ENCODE measurements around the gene LPAR5. TPM values are rescaled to one million over a fixed set of nuclear protein-coding genes. Genes with fewer than 3 reads are reported as not detected.

Gene LPAR5
- total RNA-seq, 1 experiment from 2014 or later: 0.22 TPM

- Histone ChIP-seq H3K4me2 (ENCODE audit: insufficient read depth, insufficient read length, low read length) (no peak overlapping the region), H2BK5ac (ENCODE audit: insufficient read length, low read length) (no peak overlapping the region), H3K4ac (ENCODE audit: low read depth, low read length) (no peak overlapping the region), H4K20me1 (ENCODE audit: control insufficient read depth, insufficient read depth, insufficient read length) (no peaks in the 10 kb centered on the region), H3K79me1 (ENCODE audit: insufficient read depth, low read depth, low read length, poor library complexity, severe bottlenecking) (no peaks in the 10 kb centered on the region), H4K8ac (replicated peaks; ENCODE audit: insufficient read length, low read depth, low read length) (no peak overlapping the region), H4K5ac (ENCODE audit: insufficient read length, low read depth, low read length) (no peak overlapping the region), H3K9me3 (ENCODE audit: control insufficient read depth, low read depth, low read length) (no peaks in the 10 kb centered on the region), H3K27ac (ENCODE audit: insufficient read length, low read depth, low read length) (no peak overlapping the region), H2BK12ac (ENCODE audit: insufficient read length, low read depth, low read length) (no peak overlapping the region), H2AFZ (ENCODE audit: low read length) (no peak overlapping the region), H3K9ac (ENCODE audit: extremely low read depth, insufficient read length, low read length) (no peak overlapping the region), H2BK120ac (ENCODE audit: low read depth, low read length, poor library complexity, severe bottlenecking) (no peak overlapping the region), H3K23ac (ENCODE audit: insufficient read length, low read depth, low read length) (no peak overlapping the region), H2BK15ac (ENCODE audit: low read depth, low read length) (no peak overlapping the region), H3T11ph (ENCODE audit: low read length) (no peak overlapping the region), H3K56ac (ENCODE audit: insufficient read length, low read depth, low read length) (no peak overlapping the region), H3K14ac (ENCODE audit: insufficient read depth, low read length) (no peak overlapping the region), H4K91ac (ENCODE audit: insufficient read length, low read depth, low read length) (no peak overlapping the region), H3K4me1 (ENCODE audit: insufficient read depth, low read length) (no peaks in the 10 kb centered on the region; the same call in 1 of the 2 replicates), H3K18ac (ENCODE audit: insufficient read length, low read depth, low read length) (no peak overlapping the region), H3K27me3 (ENCODE audit: insufficient read depth, low read length) (no peaks in the 10 kb centered on the region; the same call in 1 of the 2 replicates), H2AK5ac (ENCODE audit: insufficient read length, low read length) (no peak overlapping the region), H3K79me2 (ENCODE audit: insufficient read depth, low read length) (no peaks in the 10 kb centered on the region), H3K23me2 (ENCODE audit: insufficient read length, low read depth, low read length, poor library complexity, severe bottlenecking) (peaks cover 4% of the 10 kb centered on the region), H2BK20ac (ENCODE audit: low read depth, low read length, poor library complexity, severe bottlenecking) (no peak overlapping the region)
- peaks cover 14 to 21% of the 10 kb centered on the region in 2 experiments for H3K4me1 Mint-ChIP-seq
- H3K4me3 Mint-ChIP-seq: no peak overlapping the region
- DNase-seq: no peak
- no peaks in the 10 kb centered on the region for H3K9me3 Mint-ChIP-seq
- no CpG with 5 or more reads among the region's 6 CpGs for WGBS (ENCODE audit: extremely low coverage, insufficient read length, low lambda C conversion rate)
- peaks cover 0 to 6% (median 6%) of the 10 kb centered on the region in 3 experiments; a peak in 5 of 7 replicates for H3K36me3 Mint-ChIP-seq (ENCODE audit: insufficient read depth in 1 of 3, low read depth in 3 of 3)
- TF ChIP-seq CTCF (conservative IDR thresholded peaks at IDR 0.05): no peak
- 0 out of 7 replicates have a peak overlapping the region, but pooled peaks of 1 of the 3 experiments have one; percentile 25 for H3K27ac Mint-ChIP-seq
- peaks cover 50% of the 10 kb centered on the region for H3K27me3 Mint-ChIP-seq (ENCODE audit: low read depth)
Observed at GRCh38 chr12:6644257-6644596, 8.5 kb upstream of the LPAR5 start.

Measured in H9 (cell line).